HCEC 1CT (cell line): ENCODE results near the gene SPINK1.
"Not testable (repeated sequence)": the region's sequence is repeated elsewhere in the genome, so short reads cannot be mapped to it uniquely, and the experiment has no call there.

ENCODE experiments used
- DNase-seq: peaks from one replicate; pipeline ENCODE4 v3.0.0-alpha.2; 2017

The SPINK1 gene

GRCh38 chr5:147803926-147804325 lies 27.5 kb downstream of the SPINK1 start:
- peak; percentile 12 for DNase-seq

DNA sequence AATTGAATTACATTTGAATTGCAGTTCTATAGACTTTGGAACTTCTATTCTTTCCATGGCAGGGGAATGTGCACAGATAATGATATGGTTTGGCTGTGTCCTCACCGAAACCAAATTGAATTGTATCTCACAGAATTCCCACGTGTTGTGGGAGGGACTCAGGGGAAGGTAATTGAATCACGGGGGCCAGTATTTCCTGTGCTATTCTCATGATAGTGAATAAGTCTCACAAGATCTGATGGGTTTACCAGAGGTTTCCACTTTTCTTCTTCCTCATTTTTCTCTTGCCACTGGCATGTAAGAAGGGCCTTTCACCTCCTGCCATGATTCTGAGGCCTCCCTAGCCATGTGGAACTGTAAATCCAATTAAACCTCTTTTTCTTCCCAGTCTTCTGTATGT lies 28.3 kb downstream of the SPINK1 start:
- not testable (repeated sequence) for DNase-seq

GRCh38 chr5:147801461-147801860 lies 30.0 kb downstream of the SPINK1 start:
- no peak for DNase-seq

- DNase-seq: no peak
Measured at GRCh38 chr5:147800491-147800890, 31.0 kb downstream of the SPINK1 start.

DNA sequence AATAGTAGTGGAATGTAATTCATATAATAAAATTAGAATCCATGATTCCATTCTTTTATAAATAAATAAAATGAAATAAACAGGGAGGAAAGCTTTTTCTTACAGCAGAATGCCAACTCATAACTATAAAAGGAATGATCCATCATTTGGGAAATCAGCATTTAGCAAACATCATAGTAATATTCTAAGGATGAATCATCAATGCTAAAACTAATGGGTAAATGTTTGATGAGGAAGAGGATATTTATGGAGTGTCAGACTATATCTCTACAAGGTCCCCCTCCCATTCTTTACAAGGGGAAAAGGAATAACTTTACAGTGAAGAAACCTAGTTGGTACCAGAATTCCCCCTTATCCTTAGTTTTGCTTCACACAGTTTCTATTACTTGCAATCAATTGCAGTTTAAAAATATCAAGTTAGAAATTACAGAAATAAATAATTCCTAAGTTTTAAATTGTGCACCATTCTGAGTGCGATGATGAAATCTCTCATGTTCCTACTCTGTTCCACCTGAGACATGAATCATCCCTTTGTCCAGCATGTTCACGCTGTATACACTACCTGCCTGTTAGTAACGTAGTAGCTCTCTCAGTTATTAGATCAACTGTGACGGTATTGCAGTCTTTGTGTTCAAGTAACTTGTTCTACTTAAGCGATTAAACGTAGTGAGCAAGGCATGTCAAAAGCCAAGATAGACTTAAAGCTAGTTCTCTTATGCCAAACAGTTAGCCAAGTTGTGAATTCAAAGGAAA lies 34.7 kb downstream of the SPINK1 start:
- no peak for DNase-seq

GRCh38 chr5:147791181-147791580 lies 40.3 kb downstream of the SPINK1 start:
- no peak for DNase-seq

- no peak for DNase-seq
Measured at GRCh38 chr5:147789820-147790219, 41.7 kb downstream of the SPINK1 start.

DNA sequence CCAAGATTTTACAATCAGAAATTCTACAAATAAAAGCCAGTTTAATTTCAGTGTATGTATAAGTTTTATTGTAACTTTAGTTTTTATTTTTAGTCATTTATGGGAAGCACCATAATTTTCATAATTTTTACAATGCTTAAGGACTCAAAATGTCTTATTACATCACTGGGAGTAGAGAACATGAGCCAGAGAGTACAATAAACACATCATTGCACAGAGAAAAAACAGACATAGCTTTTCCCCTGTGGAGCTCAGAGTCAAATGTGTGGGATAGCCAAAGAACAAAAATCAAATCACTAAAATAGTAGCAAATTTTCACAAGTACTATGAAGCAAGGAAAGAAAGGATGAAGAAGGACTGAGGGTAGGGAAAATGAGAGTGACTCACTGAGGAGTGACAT lies 43.4 kb downstream of the SPINK1 start:
- no peak for DNase-seq

DNA sequence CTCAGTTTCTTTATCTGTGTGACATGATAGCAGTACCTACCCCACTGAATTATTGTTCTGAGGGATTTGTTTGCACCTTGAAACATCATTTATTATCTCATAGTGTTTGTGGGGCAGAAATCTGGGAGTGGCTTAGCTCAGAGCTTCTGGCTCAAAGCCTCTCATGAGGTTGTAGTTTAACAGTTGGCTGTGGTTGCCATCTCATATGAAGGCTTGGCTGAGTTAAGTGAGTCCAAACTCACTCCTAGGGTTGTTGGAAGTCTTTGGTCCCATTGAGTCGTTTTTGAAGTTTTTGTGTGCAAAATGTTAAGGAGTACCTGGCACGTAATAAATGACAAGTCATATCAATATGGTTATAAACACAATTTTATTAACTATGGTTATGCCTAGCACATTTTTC lies 45.3 kb downstream of the SPINK1 start:
- DNase-seq: no peak

GRCh38 chr5:147784146-147784987 lies 47.1 kb downstream of the SPINK1 start:
- no peak for DNase-seq

DNA sequence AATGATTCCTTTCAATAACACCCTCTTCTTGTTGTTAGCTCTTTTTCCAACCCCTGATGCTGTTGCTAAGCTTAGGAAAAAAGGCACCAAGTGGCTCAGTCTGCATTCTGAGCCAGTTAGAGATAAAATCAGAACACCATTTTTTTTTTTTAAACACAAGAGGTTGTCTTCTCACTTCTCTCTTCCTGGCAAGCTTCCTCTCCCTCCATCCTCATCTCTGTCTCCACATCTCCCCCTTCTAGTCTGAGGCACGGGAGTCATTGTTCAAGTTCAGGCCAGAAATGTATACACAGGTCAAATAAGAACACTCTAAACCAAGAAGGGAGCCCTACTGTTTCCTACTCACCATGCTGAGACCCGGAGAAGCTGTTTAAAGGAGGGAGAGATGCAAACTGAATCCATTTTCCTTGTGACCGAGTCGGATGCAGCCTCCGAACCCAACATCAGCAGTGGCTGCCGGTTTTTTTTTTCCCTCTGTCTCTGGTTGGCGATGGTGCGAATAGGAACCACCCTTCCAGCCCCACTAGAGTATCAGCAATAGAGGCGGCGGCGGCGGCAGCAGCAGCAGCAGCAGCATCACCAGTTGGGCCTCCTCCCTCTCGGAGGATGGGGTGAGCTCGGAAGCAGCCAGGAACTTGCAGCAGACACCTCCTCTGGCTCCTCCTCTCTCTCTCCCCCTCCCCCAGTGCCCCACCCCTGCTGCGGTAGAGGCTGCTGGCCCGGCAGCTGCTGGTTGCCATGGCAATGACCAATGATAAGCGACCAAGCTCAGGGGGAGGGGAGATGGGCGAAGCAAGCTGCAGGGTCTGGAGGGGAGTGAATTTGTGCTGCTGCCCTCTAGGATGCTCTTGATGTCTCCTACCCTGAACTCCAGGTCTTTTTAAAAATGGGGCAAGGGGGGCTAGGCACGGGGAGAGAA lies 49.1 kb downstream of the SPINK1 start, which contains the start of gene JAKMIP2:
TSS of gene JAKMIP2 (minus strand) at position 619 of the 919 bp plus-strand sequence. CDS start 110,922 bp downstream, outside the sequence.
- DNase-seq: no peak

- DNase-seq: no peak
Measured at GRCh38 chr5:147780924-147781573, 50.4 kb downstream of the SPINK1 start.

DNA sequence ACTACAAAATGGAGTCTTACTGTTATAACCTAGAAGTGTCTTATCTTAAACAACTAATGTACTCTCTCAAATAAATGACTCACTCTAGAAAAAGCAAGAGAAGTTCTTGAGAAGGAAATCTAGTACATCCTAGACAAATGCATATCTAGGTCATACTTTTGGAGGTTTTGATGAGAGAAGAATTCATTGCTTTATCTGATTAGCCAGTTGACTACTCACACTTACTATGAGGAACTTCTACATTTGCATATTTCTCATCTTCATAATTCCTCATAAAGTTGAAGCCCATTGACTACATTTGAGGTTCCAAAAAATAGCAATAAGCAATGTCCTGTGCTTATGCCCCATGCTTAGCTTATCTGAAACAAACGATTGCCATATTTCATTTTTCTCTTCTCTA lies 51.8 kb downstream of the SPINK1 start:
- DNase-seq: no peak

DNA sequence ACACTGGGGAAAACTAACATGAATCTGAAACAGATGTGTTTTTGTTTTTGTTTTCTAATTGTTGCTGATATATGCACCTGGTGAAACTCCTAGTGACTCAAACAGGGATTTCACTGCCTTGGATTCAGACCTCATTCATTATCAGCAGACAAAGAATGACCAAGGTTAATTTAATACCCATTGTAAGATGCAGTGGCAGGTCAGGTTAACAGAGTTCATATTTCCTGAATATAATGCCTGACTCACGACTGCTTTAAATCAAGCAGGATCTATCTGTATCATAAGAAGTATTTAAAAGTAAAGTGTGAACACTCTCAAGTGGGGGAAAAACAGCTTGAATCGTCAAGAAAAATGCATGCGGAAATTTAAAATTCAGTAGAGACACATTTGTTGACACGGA lies 54.5 kb downstream of the SPINK1 start:
- no peak for DNase-seq
